Measurements from ENCODE around the gene EIF3B.
"Not testable (repeated sequence)": the region's sequence is repeated elsewhere in the genome, so short reads cannot be mapped to it uniquely, and the experiment has no call there.

EIF3B gene

GRCh38 chr7:2354186-2354938 lies at the start of gene EIF3B:
Gene EIF3B, plus strand, starts transcription at chr7:2354827. Its CDS starts 95 bp downstream, at chr7:2354922.
- no peak for TF ChIP-seq ZNF274 (IDR thresholded peaks at IDR 0.05; ENCODE audit: low read depth, low read length)

GRCh38 chr7:2305258-2305657 lies 49.4 kb upstream of the EIF3B start:
- H3K4me3 ChIP-seq (ENCODE audit: low read length) = not testable (repeated sequence)

More at GRCh38 chr7:2354186-2354938, at the start of gene EIF3B:
- H3K4me3 ChIP-seq (ENCODE audit: low read length) = peak within 1 kb of the TSS; percentile 97

- no peak for TF ChIP-seq ZNF274 (IDR thresholded peaks at IDR 0.05; ENCODE audit: low read depth, low read length)
- H3K4me3 ChIP-seq (ENCODE audit: low read length) = peak overlapping the region; percentile 36; the same call in 1 of the 2 replicates
Observed at GRCh38 chr7:2306688-2307087, 47.9 kb upstream of the EIF3B start.

GRCh38 chr7:2307690-2308107 lies 46.9 kb upstream of the EIF3B start:
- H3K4me3 ChIP-seq (ENCODE audit: low read length) = peak overlapping the region; percentile 12; the same call in 1 of the 2 replicates
- TF ChIP-seq ZNF274 (IDR thresholded peaks at IDR 0.05; ENCODE audit: low read depth, low read length) = no peak

- no peak for TF ChIP-seq ZNF274 (IDR thresholded peaks at IDR 0.05; ENCODE audit: low read depth, low read length)
- no peak overlapping the region; the same call in 1 of the 2 replicates for H3K4me3 ChIP-seq (ENCODE audit: low read length)
Observed at GRCh38 chr7:2309889-2310331, 44.7 kb upstream of the EIF3B start.

GRCh38 chr7:2312267-2312929 lies 42.2 kb upstream of the EIF3B start:
- peak overlapping the region; percentile 93; the same call in 1 of the 2 replicates for H3K4me3 ChIP-seq (ENCODE audit: low read length)

GRCh38 chr7:2313450-2314208 lies 41.0 kb upstream of the EIF3B start:
- no peak for TF ChIP-seq ZNF274 (IDR thresholded peaks at IDR 0.05; ENCODE audit: low read depth, low read length)
- H3K4me3 ChIP-seq (ENCODE audit: low read length) = peak overlapping the region; percentile 93

More at GRCh38 chr7:2312267-2312929, 42.2 kb upstream of the EIF3B start:
- TF ChIP-seq ZNF274 (IDR thresholded peaks at IDR 0.05; ENCODE audit: low read depth, low read length) = no peak

- H3K4me3 ChIP-seq (ENCODE audit: low read length) = peak within 1 kb of the TSS; percentile 93
Observed at GRCh38 chr7:2314209-2314955, 40.2 kb upstream of the EIF3B start, which contains the start of gene SNX8. Gene SNX8, minus strand, starts transcription at chr7:2314441. Its CDS starts 20 bp downstream, at chr7:2314421.

GRCh38 chr7:2314956-2315530 lies 39.6 kb upstream of the EIF3B start:
- not testable (repeated sequence) for H3K4me3 ChIP-seq (ENCODE audit: low read length)

More at GRCh38 chr7:2314209-2314955, 40.2 kb upstream of the EIF3B start, which contains the start of gene SNX8:
- no peak for TF ChIP-seq ZNF274 (IDR thresholded peaks at IDR 0.05; ENCODE audit: low read depth, low read length)

GRCh38 chr7:2315787-2316186 lies 38.8 kb upstream of the EIF3B start:
- TF ChIP-seq ZNF274 (IDR thresholded peaks at IDR 0.05; ENCODE audit: low read depth, low read length) = no peak
- no peak overlapping the region for H3K4me3 ChIP-seq (ENCODE audit: low read length)

GRCh38 chr7:2316578-2316977 lies 38.0 kb upstream of the EIF3B start:
- no peak overlapping the region for H3K4me3 ChIP-seq (ENCODE audit: low read length)
- no peak for TF ChIP-seq ZNF274 (IDR thresholded peaks at IDR 0.05; ENCODE audit: low read depth, low read length)

- TF ChIP-seq ZNF274 (IDR thresholded peaks at IDR 0.05; ENCODE audit: low read depth, low read length) = no peak
Observed at GRCh38 chr7:2317556-2318293, 36.9 kb upstream of the EIF3B start.

GRCh38 chr7:2321020-2321419 lies 33.6 kb upstream of the EIF3B start:
- no peak overlapping the region for H3K4me3 ChIP-seq (ENCODE audit: low read length)
- TF ChIP-seq ZNF274 (IDR thresholded peaks at IDR 0.05; ENCODE audit: low read depth, low read length) = no peak

More at GRCh38 chr7:2317556-2318293, 36.9 kb upstream of the EIF3B start:
- H3K4me3 ChIP-seq (ENCODE audit: low read length) = no peak overlapping the region

Measured in GM08714 (cell line).